ENCODE measurements around the gene SELENOS. TPM values are rescaled to one million over a fixed set of nuclear protein-coding genes. Genes with fewer than 3 reads are reported as not detected.

SELENOS gene
- total and polyA plus RNA-seq, 9 of the 15 experiments (the other 6 are each of a cell fraction or from before 2014, with no cell fraction given): 24.9 to 57.4 (median 47.9) TPM

GRCh38 chr15:101266787-101267186, 10.5 kb downstream of the SELENOS start:
- no peak for TF ChIP-seq ZNF75A (CRISPR knock-in tag; IDR thresholded peaks at IDR 0.05)
- TF ChIP-seq, protein P1, sequence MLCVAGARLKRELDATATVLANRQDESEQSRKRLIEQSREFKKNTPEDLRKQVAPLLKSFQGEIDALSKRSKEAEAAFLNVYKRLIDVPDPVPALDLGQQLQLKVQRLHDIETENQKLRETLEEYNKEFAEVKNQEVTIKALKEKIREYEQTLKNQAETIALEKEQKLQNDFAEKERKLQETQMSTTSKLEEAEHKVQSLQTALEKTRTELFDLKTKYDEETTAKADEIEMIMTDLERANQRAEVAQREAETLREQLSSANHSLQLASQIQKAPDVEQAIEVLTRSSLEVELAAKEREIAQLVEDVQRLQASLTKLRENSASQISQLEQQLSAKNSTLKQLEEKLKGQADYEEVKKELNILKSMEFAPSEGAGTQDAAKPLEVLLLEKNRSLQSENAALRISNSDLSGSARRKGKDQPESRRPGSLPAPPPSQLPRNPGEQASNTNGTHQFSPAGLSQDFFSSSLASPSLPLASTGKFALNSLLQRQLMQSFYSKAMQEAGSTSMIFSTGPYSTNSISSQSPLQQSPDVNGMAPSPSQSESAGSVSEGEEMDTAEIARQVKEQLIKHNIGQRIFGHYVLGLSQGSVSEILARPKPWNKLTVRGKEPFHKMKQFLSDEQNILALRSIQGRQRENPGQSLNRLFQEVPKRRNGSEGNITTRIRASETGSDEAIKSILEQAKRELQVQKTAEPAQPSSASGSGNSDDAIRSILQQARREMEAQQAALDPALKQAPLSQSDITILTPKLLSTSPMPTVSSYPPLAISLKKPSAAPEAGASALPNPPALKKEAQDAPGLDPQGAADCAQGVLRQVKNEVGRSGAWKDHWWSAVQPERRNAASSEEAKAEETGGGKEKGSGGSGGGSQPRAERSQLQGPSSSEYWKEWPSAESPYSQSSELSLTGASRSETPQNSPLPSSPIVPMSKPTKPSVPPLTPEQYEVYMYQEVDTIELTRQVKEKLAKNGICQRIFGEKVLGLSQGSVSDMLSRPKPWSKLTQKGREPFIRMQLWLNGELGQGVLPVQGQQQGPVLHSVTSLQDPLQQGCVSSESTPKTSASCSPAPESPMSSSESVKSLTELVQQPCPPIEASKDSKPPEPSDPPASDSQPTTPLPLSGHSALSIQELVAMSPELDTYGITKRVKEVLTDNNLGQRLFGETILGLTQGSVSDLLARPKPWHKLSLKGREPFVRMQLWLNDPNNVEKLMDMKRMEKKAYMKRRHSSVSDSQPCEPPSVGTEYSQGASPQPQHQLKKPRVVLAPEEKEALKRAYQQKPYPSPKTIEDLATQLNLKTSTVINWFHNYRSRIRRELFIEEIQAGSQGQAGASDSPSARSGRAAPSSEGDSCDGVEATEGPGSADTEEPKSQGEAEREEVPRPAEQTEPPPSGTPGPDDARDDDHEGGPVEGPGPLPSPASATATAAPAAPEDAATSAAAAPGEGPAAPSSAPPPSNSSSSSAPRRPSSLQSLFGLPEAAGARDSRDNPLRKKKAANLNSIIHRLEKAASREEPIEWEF (CRISPR knock-in tag; IDR thresholded peaks at IDR 0.05): no peak
- TF ChIP-seq, protein P2, sequence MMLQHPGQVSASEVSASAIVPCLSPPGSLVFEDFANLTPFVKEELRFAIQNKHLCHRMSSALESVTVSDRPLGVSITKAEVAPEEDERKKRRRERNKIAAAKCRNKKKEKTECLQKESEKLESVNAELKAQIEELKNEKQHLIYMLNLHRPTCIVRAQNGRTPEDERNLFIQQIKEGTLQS (IDR thresholded peaks at IDR 0.05): no peak
- TF ChIP-seq, protein P2 (CRISPR knock-in tag; conservative IDR thresholded peaks at IDR 0.05): no peak
- no peak for TF ChIP-seq RBM14 (IDR thresholded peaks at IDR 0.05; ENCODE audit: borderline replicate concordance, insufficient read depth, low read depth, low read length)
- TF ChIP-seq XRCC4 (IDR thresholded peaks at IDR 0.05; ENCODE audit: extremely low read depth, insufficient read depth, insufficient read length): no peak
- no peak for TF ChIP-seq ZNF507 (tag; conservative IDR thresholded peaks at IDR 0.05)
- TF ChIP-seq ZNF766 (CRISPR knock-in tag; conservative IDR thresholded peaks at IDR 0.05): no peak

More at GRCh38 chr15:101266787-101267186, 10.5 kb downstream of the SELENOS start:
- ATAC-seq (no peak), DNase-seq (ENCODE audit: extremely low read depth in 1 of 4, low spot score in 3 of 4) (peak in 1 of 4 experiments; percentile 19), FAIRE-seq (no peak)
- peak overlapping the region; percentile 70 for H2AFZ ChIP-seq (ENCODE audit: low read depth, low read length)
- no peak overlapping the region for H3K4me2 ChIP-seq (ENCODE audit: insufficient read depth, low read length)
- no TSS peak for BruUV-seq (replicated peaks)
- H3K27me3 ChIP-seq (ENCODE audit: control insufficient read depth in 2 of 2, insufficient read depth in 2 of 2, low read length in 2 of 2): peaks cover 3 to 24% of the 10 kb centered on the region in 2 experiments; a peak in 2 of 5 replicates
- in situ Hi-C loops (cut with MboI) (loop anchor here (25.0 kb wide), 2 partner anchors 354 to 629 kb away; partner anchors contain the start of gene LRRK1), intact Hi-C loops (cut with micrococcal nuclease) (no loop called here)
- peaks cover 5 to 8% of the 10 kb centered on the region in 2 experiments for H3K4me1 ChIP-seq (replicated peaks in 1 of 2; ENCODE audit: control insufficient read depth in 2 of 2, insufficient read depth in 2 of 2, low read length in 2 of 2)
- no peaks in the 10 kb centered on the region for H3K9me1 ChIP-seq (ENCODE audit: control insufficient read depth, insufficient read depth, low read length)
- 0 out of 2 replicates have a peak, but pooled peaks cover 7% of the 10 kb centered on the region for H4K20me1 ChIP-seq (replicated peaks; ENCODE audit: control insufficient read depth, insufficient read depth, low read length)
- no peak overlapping the region for H3K27ac ChIP-seq (ENCODE audit: extremely low read depth, low read depth, low read length)
- WGBS (ENCODE audit: insufficient coverage, low coverage, missing lambda C conversion rate): 68% methylated on average over 9 of the region's 9 CpGs
- H3K4me3 ChIP-seq: no peak overlapping the region
- POLR2A ChIA-PET: interaction anchor here (0.6 to 2.9 kb wide), 9 partner anchors 9 to 337 kb away, joined by 3 to 16 read pairs (median 3); no protein-coding TSS in a partner anchor
- H3K9me3 ChIP-seq (replicated peaks; ENCODE audit: control insufficient read depth, insufficient read depth, low read depth, low read length): no peaks in the 10 kb centered on the region
- no peaks in the 10 kb centered on the region for H3K79me2 ChIP-seq (ENCODE audit: control insufficient read depth, insufficient read depth, low read length)
- H3K36me3 ChIP-seq (ENCODE audit: control insufficient read depth, insufficient read depth, low read length): peaks cover 15% of the 10 kb centered on the region
- CTCF ChIA-PET (ENCODE audit: low intra/inter-chr PET ratio): interaction anchor here (0.7 kb wide), 1 partner anchor 158 kb away, joined by 5 read pairs; no protein-coding TSS in a partner anchor
- H3K9ac ChIP-seq (ENCODE audit: insufficient read depth in 1 of 2, low read depth in 2 of 2, low read length in 2 of 2): no peak overlapping the region

All from K562 (cell line).